Neuron (in vitro differentiated cells): ENCODE results near the gene MAFF.
"Not testable (repeated sequence)": the region's sequence is repeated elsewhere in the genome, so short reads cannot be mapped to it uniquely, and the experiment has no call there.

Experiments used
- H2AFZ ChIP-seq: one replicate; pipeline ENCODE4 v1.6.1; 2013; ENCODE audit warnings: low read depth, mild to moderate bottlenecking, inconsistent platforms, low read length, moderate library complexity
- H3K27me3 ChIP-seq: one replicate; pipeline ENCODE4 v1.6.1; 2013; ENCODE audit warnings: low read length; ENCODE audit not compliant: insufficient read depth
- H3K36me3 ChIP-seq: one replicate; pipeline ENCODE4 v1.6.1; 2013; ENCODE audit warnings: low read length; ENCODE audit not compliant: insufficient read depth
- H3K4me1 ChIP-seq: one replicate; pipeline ENCODE4 v1.6.1; 2013; ENCODE audit warnings: low read length; ENCODE audit not compliant: insufficient read depth
- H3K4me3 ChIP-seq: 2 replicates; pipeline ENCODE4 v1.5.1; 2013; ENCODE audit warnings: mild to moderate bottlenecking, low read length, moderate library complexity
- H3K9me3 ChIP-seq: one replicate; pipeline ENCODE4 v1.6.1; 2013; ENCODE audit warnings: low read length

The MAFF gene

DNA sequence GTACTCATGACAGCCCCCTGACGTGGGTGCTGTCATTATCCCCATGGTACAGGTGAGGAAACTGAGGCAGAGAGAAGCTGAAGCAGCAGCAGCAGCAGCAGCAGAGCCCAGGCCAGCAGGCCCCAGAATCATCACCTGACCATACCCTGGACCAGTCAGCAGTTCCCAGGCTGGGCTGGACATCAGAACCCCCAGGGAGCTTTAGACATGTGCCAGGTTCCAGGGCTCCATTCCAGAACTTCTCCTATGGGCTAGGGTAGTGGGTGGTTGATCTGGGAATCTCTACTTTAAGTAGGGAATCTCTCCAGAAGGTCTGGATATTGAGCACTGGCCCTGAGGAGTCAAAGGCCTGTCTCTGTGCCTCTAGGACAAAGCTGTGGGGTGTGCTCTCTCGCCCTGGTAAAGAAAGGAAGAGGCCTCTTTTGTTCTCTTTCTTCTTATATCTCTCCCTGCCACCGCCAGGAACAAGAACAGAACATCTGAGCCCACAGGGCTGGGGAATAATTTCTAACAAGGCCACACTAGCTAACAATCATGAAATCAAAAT is 26.6 kb downstream of the MAFF start:
- no peak overlapping the region for H3K4me3 ChIP-seq
- H3K27me3 ChIP-seq, result no peaks in the 10 kb centered on the region
- peaks cover 55% of the 10 kb centered on the region for H3K36me3 ChIP-seq
- H3K9me3 ChIP-seq, result no peaks in the 10 kb centered on the region
- H2AFZ ChIP-seq, result no peak overlapping the region
- H3K4me1 ChIP-seq, result peaks cover 12% of the 10 kb centered on the region

DNA sequence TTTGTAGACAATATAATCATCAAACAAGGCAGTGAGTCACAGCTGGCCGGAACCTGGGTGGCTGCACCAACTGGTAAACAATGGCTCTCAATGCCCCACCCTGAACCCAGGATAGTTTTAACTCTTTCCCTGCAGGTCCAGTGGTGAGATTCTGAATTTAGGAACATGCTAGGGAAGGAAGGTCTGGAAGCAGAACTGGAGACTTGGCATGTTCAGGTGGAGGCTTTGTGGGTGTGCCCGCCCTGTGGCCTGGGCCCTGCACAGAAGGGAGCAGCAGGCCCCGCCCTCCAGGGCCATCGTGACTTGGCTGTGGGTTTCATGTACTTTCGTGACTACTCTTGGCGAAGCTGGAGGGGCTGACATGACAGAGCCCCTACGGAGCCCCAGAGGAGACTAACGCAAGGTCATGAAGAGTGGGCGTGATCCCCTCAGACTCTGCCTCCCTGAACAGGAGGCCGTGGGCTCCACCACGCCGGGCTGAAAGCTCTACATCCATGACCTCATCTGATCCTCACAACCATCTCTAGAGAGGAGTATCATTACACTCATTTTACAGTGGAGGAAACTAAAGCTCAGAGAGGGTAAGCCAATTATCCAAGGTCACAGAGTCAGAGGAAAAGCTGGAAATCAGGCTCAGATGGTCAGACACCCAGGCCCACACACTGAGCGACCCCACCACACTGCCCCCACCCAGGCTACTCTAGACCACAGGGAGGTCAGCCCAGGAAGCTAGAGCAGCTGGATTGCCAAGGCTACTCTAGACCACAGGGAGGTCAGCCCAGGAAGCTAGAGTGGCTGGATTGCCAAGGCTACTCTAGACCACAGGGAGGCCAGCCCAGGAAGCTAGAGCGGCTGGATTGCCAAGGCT is 27.3 kb downstream of the MAFF start:
- no peak overlapping the region for H3K4me3 ChIP-seq
- H3K9me3 ChIP-seq, result no peaks in the 10 kb centered on the region
- no peaks in the 10 kb centered on the region for H3K27me3 ChIP-seq
- H3K36me3 ChIP-seq, result peaks cover 59% of the 10 kb centered on the region
- no peak overlapping the region for H2AFZ ChIP-seq
- peaks cover 12% of the 10 kb centered on the region for H3K4me1 ChIP-seq

DNA sequence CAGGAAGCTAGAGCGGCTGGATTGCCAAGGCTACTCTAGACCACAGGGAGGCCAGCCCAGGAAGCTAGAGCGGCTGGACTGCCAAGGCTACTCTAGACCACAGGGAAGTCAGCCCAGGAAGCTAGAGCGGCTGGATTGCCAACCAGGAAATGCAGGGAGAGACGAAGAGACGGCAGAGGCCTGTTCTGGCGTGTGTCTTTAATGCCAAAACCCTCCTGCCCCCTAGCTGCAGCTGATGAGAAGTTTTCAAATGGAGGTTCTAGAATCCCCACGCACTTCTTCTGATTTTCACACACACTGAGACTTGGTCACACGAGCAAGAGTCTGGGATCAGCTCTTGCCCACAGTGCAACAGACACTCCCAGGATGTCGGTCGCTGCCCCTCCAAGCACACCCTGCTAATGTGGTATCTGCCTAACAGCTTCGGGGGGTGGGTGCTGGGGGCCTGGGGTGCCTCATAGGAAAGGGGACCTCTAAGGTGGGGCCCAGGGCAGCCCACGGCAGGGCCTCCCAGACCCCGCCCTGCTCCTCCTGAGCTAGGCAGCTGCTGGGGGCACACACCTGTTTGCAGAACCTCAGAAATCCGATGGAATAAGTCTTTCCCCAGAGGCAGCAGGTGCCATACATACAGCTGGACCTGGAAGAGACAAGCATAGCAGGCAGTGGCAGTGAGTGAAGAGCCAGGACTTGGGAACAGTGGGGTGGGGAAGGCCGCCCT is 28.5 kb downstream of the MAFF start:
- Histone ChIP-seq H3K27me3 (no peaks in the 10 kb centered on the region), H3K4me1 (peaks cover 12% of the 10 kb centered on the region), H3K36me3 (peaks cover 57% of the 10 kb centered on the region)

DNA sequence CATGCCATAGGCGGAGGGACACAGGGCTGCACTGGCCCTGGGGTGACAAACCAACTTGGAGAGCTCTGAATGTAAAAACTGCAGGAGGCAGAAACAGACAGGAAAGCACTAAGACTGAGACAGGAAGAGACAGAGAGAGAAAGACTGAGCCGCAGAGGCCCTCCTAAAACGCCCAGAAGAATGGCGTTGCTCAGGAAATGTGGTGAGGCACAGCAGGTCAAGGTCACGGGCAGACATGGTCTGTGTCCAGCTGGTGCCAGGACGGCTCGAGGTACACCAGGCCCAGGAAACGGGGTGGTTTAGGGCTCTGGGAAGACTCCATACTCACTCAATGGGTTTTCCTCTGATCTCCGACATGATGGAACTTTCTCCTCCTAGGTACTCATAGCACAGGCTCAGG is 29.1 kb downstream of the MAFF start:
- peaks cover 12% of the 10 kb centered on the region for H3K4me1 ChIP-seq

More for the DNA sequence above, 28.5 kb downstream of the MAFF start:
- H3K9me3 ChIP-seq, result no peaks in the 10 kb centered on the region
- H2AFZ ChIP-seq, result no peak overlapping the region
- H3K4me3 ChIP-seq, result no peak overlapping the region

DNA sequence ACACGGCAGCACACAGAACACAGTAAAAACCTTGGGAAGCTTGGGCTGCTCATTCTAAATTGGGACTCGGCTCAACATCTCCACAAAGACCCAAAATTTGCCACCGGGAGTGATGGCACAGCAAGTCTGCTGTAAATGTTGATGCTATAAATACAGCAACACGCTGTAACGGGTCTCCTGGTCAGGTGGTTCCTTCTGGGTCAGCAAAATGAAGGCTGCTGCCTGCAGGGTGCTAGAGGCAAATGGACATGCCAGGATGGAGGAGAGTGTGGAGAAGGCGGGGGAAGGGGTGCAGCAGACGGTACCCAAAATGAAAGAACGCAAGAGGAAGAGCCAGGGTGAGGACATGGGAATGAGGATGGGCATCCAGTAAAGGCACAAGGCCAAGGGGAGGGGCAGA is 30.4 kb downstream of the MAFF start:
- H3K9me3 ChIP-seq, result no peaks in the 10 kb centered on the region
- peaks cover 12% of the 10 kb centered on the region for H3K4me1 ChIP-seq
- H2AFZ ChIP-seq, result no peak overlapping the region
- no peak overlapping the region for H3K4me3 ChIP-seq
- H3K36me3 ChIP-seq, result peaks cover 56% of the 10 kb centered on the region
- no peaks in the 10 kb centered on the region for H3K27me3 ChIP-seq

More for the DNA sequence above, 29.1 kb downstream of the MAFF start:
- Histone ChIP-seq H2AFZ (no peak overlapping the region), H3K36me3 (peaks cover 61% of the 10 kb centered on the region), H3K9me3 (no peaks in the 10 kb centered on the region), H3K27me3 (no peaks in the 10 kb centered on the region), H3K4me3 (no peak overlapping the region)

DNA sequence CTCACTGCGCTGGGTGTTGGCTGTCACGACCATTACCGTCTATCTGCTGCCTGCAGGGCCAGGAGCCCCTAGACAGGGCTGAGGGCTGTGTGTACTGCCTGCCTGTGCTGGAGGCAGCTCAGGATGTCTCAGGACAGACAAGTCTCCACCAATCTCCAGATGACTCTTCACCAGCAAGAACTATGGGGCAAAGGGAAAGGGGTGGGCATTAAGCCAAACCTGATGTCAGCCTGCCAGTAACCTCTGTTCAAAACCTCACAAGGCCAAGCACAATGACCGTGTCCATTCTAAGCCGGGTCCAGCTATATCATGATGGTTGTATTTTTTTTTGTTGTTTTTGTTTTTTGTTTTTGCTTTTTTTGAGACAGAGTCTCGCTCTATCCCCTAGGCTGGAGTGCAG is 31.6 kb downstream of the MAFF start:
- Histone ChIP-seq H3K4me1 (peaks cover 9% of the 10 kb centered on the region), H3K36me3 (peaks cover 53% of the 10 kb centered on the region), H2AFZ (no peak overlapping the region)

DNA sequence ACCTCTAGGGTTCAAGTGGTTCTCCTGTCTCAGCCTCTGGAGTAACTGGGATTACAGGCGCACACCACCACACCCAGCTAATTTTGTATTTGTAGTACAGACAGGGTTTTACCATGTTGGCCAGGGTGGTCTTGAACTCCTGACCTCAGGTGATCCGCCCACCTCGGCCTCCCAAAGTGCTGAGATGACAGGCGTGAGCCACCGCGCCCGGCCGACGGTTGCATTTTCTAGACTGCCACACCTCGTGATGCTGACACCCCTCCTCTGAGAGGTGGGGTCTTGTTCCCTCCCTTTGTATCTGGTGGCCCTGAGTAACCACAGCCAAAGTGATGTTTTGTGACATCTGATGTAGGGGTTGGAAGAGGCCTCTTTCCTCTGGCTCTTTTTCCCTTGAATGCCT is 32.1 kb downstream of the MAFF start:
- not testable (repeated sequence) for H3K4me3 ChIP-seq, H2AFZ ChIP-seq, H3K4me1 ChIP-seq, H3K9me3 ChIP-seq, H3K27me3 ChIP-seq
- peaks cover 51% of the 10 kb centered on the region for H3K36me3 ChIP-seq

More for the DNA sequence above, 31.6 kb downstream of the MAFF start:
- Histone ChIP-seq H3K27me3 (no peaks in the 10 kb centered on the region), H3K9me3 (no peaks in the 10 kb centered on the region), H3K4me3 (no peak overlapping the region)

DNA sequence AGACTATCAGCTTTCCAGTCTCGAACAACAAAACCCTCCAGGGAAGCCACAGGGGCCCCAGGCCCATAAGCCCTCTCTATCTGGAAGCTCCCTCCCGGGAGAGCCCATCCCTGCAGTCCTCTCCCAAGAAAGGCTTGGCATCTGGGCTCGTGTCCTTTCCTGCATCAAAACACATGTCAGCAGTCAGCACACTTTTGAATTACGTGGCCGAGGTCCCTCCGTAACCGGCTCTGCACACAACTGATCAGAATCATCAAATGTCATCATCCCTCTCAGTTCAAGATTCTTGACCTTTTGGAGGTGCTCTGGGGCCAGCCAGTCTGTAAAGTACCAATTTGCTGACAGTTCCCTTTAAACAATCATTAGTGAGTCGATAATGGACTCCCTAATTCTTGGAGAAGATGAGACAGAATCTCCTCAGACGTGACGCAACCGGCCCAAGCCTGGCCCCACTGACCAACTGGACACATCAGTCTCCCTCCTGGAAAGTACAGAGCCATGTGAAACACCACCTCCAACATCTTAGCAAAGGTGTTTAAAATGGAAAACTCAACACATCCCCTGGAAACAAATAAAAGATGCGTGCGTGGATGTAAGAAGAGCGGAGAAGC is 33.6 kb downstream of the MAFF start:
- Histone ChIP-seq H3K4me3 (no peak overlapping the region), H3K4me1 (peaks cover 4% of the 10 kb centered on the region), H3K9me3 (no peaks in the 10 kb centered on the region), H3K36me3 (peaks cover 46% of the 10 kb centered on the region), H3K27me3 (no peaks in the 10 kb centered on the region), H2AFZ (no peak overlapping the region)

DNA sequence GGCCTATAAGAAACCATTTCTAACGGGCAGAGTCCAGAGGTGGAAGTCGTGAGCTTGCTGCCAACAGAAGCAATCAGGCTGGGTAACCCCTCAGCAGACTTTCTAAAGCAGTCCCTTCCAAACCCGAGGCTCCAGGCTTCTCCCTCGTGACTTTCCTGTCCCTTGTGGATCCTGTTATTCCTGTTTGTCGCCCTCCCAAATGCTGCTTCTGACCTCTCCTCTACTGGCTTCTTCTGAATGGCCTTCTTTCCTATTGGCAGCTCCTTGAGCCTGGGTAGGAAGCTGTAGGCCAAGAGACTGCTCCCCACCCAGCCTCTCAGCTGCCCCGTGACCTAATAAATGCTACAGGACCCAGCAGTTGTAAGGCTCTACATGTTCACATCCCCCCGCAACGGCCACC is 35.0 kb downstream of the MAFF start:
- no peak overlapping the region for H2AFZ ChIP-seq
- no peaks in the 10 kb centered on the region for H3K9me3 ChIP-seq
- H3K4me3 ChIP-seq, result no peak overlapping the region
- peaks cover 34% of the 10 kb centered on the region for H3K36me3 ChIP-seq
- H3K27me3 ChIP-seq, result no peaks in the 10 kb centered on the region
- peaks cover 14% of the 10 kb centered on the region for H3K4me1 ChIP-seq

DNA sequence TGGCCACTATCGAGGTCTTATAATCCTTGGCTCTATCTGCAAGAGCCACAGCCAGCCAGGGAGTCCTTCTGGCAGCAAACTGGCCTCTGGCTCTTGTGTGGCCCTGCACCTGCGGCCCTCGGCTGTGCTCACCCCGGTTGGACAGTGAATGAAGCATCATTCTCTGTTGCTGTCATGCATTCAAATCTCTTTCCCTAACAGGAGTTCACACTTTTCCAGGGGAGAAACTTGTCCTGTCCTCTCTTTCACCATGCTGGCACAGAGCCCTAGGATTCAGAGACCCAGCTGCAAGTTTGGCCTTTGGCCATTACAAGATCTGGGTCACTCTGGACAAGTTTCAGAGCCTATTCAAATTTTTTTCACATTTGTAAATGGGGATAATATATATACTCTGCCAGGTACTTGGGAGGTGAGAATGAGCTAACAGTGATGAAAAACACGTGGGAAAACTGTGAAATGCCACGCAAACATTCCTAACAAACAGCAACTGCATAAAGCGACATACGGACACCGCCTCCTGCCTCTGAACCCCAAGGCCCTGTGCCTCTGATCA is 36.8 kb downstream of the MAFF start:
- H3K4me1 ChIP-seq, result peaks cover 29% of the 10 kb centered on the region
- H3K27me3 ChIP-seq, result no peaks in the 10 kb centered on the region
- H3K4me3 ChIP-seq, result no peak overlapping the region
- H2AFZ ChIP-seq, result no peak overlapping the region
- peaks cover 22% of the 10 kb centered on the region for H3K36me3 ChIP-seq
- H3K9me3 ChIP-seq, result no peaks in the 10 kb centered on the region

DNA sequence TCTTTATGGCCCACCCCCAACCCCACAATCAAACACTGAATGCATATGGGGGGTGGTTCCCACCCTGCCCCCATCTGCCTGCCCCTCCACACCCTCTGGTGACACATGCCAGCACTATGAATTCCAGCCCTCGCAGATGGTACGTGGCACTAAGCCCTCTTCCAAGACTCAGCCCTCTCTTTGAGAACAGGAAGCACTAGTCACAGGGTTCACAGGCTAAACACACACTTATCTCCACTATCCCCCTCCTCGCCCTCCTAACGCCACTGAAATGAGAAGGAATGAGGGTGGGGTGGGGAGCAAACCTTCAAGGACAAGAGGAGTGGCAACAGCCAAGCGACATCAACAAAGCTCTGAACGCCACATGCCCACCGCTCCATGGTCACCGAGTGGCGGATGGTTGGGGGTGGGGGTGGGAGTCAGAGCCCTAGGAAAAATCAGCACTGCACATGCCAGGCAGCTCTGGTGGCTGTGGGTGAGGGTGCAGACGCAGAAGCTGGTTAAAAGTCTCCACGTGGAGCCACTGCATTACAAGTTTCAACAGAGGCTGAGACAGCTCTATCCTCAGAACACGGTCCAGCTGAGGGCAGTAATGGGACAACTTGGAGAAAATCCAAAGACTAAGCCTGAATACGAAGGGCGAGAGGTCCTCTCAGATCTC is 37.4 kb downstream of the MAFF start:
- no peak overlapping the region for H3K4me3 ChIP-seq
- H3K27me3 ChIP-seq, result no peaks in the 10 kb centered on the region
- no peak overlapping the region for H2AFZ ChIP-seq
- peaks cover 21% of the 10 kb centered on the region for H3K36me3 ChIP-seq
- H3K9me3 ChIP-seq, result no peaks in the 10 kb centered on the region
- peaks cover 36% of the 10 kb centered on the region for H3K4me1 ChIP-seq

DNA sequence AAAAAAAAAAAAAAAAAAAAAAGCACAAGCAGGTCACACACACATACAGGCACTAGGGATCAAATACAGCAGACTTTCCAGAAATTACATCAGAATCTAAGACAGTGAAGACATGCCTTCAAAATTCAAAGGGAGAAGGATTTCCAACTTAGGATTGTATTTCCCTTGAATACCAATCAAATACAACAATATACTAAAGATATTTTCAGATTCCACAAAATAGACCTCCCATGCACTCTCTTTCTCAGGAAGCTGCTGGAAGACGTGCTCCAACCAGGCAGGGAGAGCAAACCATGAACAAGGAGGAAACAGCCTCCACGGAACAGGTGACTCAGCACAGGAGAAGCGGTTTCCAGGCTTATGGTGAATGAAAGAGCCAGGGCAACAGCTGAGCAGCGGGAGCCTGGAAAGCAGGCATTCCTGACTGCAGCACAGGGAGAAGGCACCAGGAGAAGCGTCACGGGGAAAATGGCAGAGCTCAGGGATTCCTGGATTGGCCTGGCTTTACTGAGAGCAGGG is 39.0 kb downstream of the MAFF start:
- peaks cover 36% of the 10 kb centered on the region for H3K4me1 ChIP-seq
- no peak overlapping the region for H3K4me3 ChIP-seq
- H3K27me3 ChIP-seq, result no peaks in the 10 kb centered on the region
- H3K36me3 ChIP-seq, result peaks cover 12% of the 10 kb centered on the region
- no peaks in the 10 kb centered on the region for H3K9me3 ChIP-seq
- no peak overlapping the region for H2AFZ ChIP-seq
